Liver (tissue), 9 donors: ENCODE measurements around the gene GPC1. TPM values are rescaled to one million over a fixed set of nuclear protein-coding genes. Genes with fewer than 3 reads are reported as not detected.

ENCODE experiments used
- DNase-seq: peaks from one replicate; pipeline ENCODE4 v3.0.0-alpha.2; 2017; ENCODE audit warnings: low spot score
- H3K27ac ChIP-seq, 2 donors: one replicate each; pipeline ENCODE4 v1.7.0; 2013; ENCODE audit warnings: inconsistent platforms in 2 of 2, low read length in 2 of 2, control low read depth in 1 of 2, low read depth in 1 of 2, mild to moderate bottlenecking in 1 of 2
- H3K27me3 ChIP-seq, 4 donors: one replicate each; pipeline versions ENCODE4 v1.6.1 to v1.7.0; 2013; ENCODE audit warnings: low read length in 3 of 4, inconsistent platforms in 1 of 4, mild to moderate bottlenecking in 1 of 4, moderate library complexity in 1 of 4; ENCODE audit not compliant: control insufficient read depth in 4 of 4, insufficient read depth in 4 of 4
- H3K36me3 ChIP-seq, 4 donors: one replicate each; pipeline versions ENCODE4 v1.6.1 to v1.7.0; 2013; ENCODE audit warnings: low read length in 3 of 4, mild to moderate bottlenecking in 3 of 4, low read depth in 1 of 4, moderate library complexity in 1 of 4; ENCODE audit not compliant: control insufficient read depth in 4 of 4, insufficient read depth in 3 of 4
- H3K4me1 ChIP-seq, 4 donors: one replicate each; pipeline versions ENCODE4 v1.6.1 to v1.7.0; 2013; ENCODE audit warnings: low read length in 3 of 4, mild to moderate bottlenecking in 3 of 4, moderate library complexity in 1 of 4; ENCODE audit not compliant: control insufficient read depth in 4 of 4, insufficient read depth in 4 of 4
- H3K4me3 ChIP-seq, 3 donors: one replicate each; pipeline versions ENCODE4 v1.6.1 to v1.7.0; 2013; ENCODE audit warnings: low read length in 3 of 3, control low read depth in 1 of 3, low read depth in 1 of 3, mild to moderate bottlenecking in 1 of 3
- H3K9ac ChIP-seq, 2 donors: one replicate each; pipeline ENCODE4 v1.7.0; 2013; ENCODE audit warnings: low read length in 2 of 2, mild to moderate bottlenecking in 2 of 2, moderate library complexity in 2 of 2, control low read depth in 1 of 2, low read depth in 1 of 2
- H3K9me3 ChIP-seq, 4 donors: one replicate each; pipeline versions ENCODE4 v1.6.1 to v1.7.0; 2013; ENCODE audit warnings: low read length in 3 of 4; ENCODE audit not compliant: control insufficient read depth in 4 of 4
- ATF3 ChIP-seq: IDR thresholded peaks from 2 replicates; pipeline ENCODE4 v1.6.1; 2016; ENCODE audit warnings: antibody characterized with exemption
- CTCF ChIP-seq: fragments of 150-350 bp; IDR thresholded peaks from 2 replicates; pipeline ENCODE4 v1.5.1; 2017; ENCODE audit warnings: improper control_type of control experiment, low read depth, low read length; ENCODE audit not compliant: missing input control
- EGR1 ChIP-seq, 2 donors: IDR thresholded peaks; 2 replicates each; pipeline ENCODE4 v1.6.1; 2016 to 2018; ENCODE audit warnings: antibody characterized with exemption in 2 of 2, low read depth in 2 of 2
- FOXA2 ChIP-seq: IDR thresholded peaks from 2 replicates; pipeline ENCODE4 v1.6.1; 2016; ENCODE audit warnings: antibody characterized with exemption
- GABPA ChIP-seq, 2 donors: IDR thresholded peaks in 1 of 2; conservative IDR thresholded peaks in 1 of 2; 2 replicates each; pipeline ENCODE4 v1.6.1; 2016; ENCODE audit warnings: antibody characterized with exemption in 2 of 2, mild to moderate bottlenecking in 1 of 2, moderate library complexity in 1 of 2
- HNF4A ChIP-seq, 2 donors: conservative IDR thresholded peaks; 2 replicates each; pipeline ENCODE4 v1.6.1; 2016; ENCODE audit warnings: antibody characterized with exemption in 2 of 2, mild to moderate bottlenecking in 2 of 2
- HNF4G ChIP-seq: IDR thresholded peaks from 2 replicates; pipeline ENCODE4 v1.6.1; 2016; ENCODE audit warnings: antibody characterized with exemption
- JUND ChIP-seq, 2 donors: IDR thresholded peaks; 2 replicates each; pipeline ENCODE4 v1.6.1; 2016; ENCODE audit warnings: antibody characterized with exemption in 2 of 2
- MAX ChIP-seq: IDR thresholded peaks from 2 replicates; pipeline ENCODE4 v1.6.1; 2016; ENCODE audit warnings: antibody characterized with exemption
- NR2F2 ChIP-seq: IDR thresholded peaks from 2 replicates; pipeline ENCODE4 v1.6.1; 2016; ENCODE audit warnings: antibody characterized with exemption
- RAD21 ChIP-seq, 2 donors: IDR thresholded peaks; 2 replicates each; pipeline ENCODE4 v1.6.1; 2016; ENCODE audit warnings: antibody characterized with exemption in 2 of 2, mild to moderate bottlenecking in 2 of 2
- RXRA ChIP-seq, 2 donors: IDR thresholded peaks; 2 replicates each; pipeline ENCODE4 v1.6.1; 2017 to 2018; ENCODE audit warnings: antibody characterized with exemption in 2 of 2, mild to moderate bottlenecking in 1 of 2
- SP1 ChIP-seq: IDR thresholded peaks from 2 replicates; pipeline ENCODE4 v1.6.1; 2018; ENCODE audit warnings: antibody characterized with exemption, mild to moderate bottlenecking
- TAF1 ChIP-seq: conservative IDR thresholded peaks from 2 replicates; pipeline ENCODE4 v1.6.1; 2016; ENCODE audit warnings: antibody characterized with exemption, mild to moderate bottlenecking
- YY1 ChIP-seq: IDR thresholded peaks from 2 replicates; pipeline ENCODE4 v1.6.1; 2016; ENCODE audit warnings: antibody characterized with exemption, mild to moderate bottlenecking
- ZBTB33 ChIP-seq: IDR thresholded peaks from 2 replicates; pipeline ENCODE4 v1.6.1; 2016; ENCODE audit warnings: antibody characterized with exemption
- WGBS: extraction: QIAGEN DNeasy Blood & Tissue Kit; methylation state at CpG from one replicate; pipeline ENCODE4 v1.1.7; 2013; 5-methylcytosine and 5-hydroxymethylcytosine counted together
- polyA plus RNA-seq, 2 donors: library from polyadenylated mRNA; stranded (reverse) in 1 of 2; unstranded in 1 of 2; fragments of 200-250 nt in 1 of 2; fragments of >200 nt in 1 of 2; fragmentation: Nextera tagmentation in 1 of 2; extraction: Ambion mirVana in 1 of 2; gene quantifications; one replicate each; pipeline versions ENCODE4 v1.2.1 to v1.2.3, GENCODE V29; 2013 to 2015
- total RNA-seq, 2 donors: library from RNA; depleted of rRNA; stranded (reverse); fragments of >200 nt; gene quantifications; one replicate each; pipeline ENCODE4 v1.2.3, GENCODE V29; 2014
- donor health status: healthy.
- donor health status: healthy.
- donor health status: healthy.
- donor health status: healthy.
- donor health status: healthy.

GPC1 gene
- total and polyA plus RNA-seq, 4 donors = 3.2 to 41.0 (median 9.1) TPM

DNA sequence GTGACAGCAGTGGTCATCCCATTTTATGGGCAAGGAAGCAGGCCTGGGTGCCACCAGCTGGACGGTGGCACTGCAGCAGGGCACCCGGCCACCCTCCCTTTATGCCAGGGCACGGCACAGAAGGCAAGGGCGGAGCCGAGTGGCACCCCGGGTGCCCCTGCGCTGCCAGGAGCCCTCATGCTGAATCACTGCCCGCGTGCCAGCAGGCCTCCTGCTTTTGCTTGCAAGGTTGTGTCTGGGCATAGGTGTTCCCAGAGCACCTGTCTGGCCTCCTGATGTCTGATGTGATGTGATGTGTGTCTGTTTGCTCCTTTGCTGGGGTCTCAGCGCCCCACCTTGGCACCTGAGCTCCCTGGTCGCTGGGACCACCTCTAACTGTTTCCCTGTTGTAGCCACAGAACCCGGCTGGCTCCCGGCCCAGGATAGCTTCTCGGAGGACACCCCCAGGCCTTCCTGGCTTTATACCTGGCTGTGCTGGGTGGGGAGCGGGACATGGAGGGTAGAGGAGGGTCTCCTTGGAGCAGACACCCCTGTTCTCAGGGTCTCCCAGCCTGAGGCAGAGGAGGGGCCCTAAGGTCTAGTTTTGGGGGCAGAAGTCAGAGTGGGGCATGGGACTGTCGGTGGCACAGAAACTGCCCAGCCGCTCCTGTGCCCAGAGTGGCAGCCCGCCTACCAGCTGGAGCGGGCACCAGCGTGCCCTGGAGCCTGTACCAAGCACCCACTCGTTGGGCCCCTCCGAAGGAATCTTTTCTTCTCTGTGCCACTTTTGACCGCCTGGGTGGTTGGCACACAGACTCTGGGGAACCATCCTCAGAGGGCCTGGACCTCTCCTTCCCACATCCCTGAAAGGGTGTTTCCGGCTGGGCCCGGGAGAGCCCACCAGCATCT lies 3.6 kb downstream of the GPC1 start:
- Histone ChIP-seq H3K36me3 (no peaks in the 10 kb centered on the region), H3K4me3 (no peak overlapping the region), H3K27me3 (no peaks in the 10 kb centered on the region), H3K9ac (no peak overlapping the region), H3K27ac (no peak overlapping the region), H3K9me3 (no peaks in the 10 kb centered on the region), H3K4me1 (peaks cover 7 to 36% (median 20%) of the 10 kb centered on the region in 4 donors)
- WGBS = 87% methylated on average over 25 of the region's 25 CpGs
- DNase-seq = no peak
- TF ChIP-seq ATF3 (no peak), JUND (IDR thresholded peaks at IDR 0.05) (no peak), YY1 (no peak), MAX (no peak), NR2F2 (no peak), RXRA (IDR thresholded peaks at IDR 0.05) (no peak), FOXA2 (no peak), CTCF (no peak), ZBTB33 (no peak), HNF4G (no peak), TAF1 (no peak), HNF4A (conservative IDR thresholded peaks at IDR 0.05) (no peak), SP1 (no peak), RAD21 (IDR thresholded peaks at IDR 0.05) (no peak), GABPA (IDR thresholded peaks at IDR 0.05 in 1 of 2, conservative IDR thresholded peaks at IDR 0.05 in 1 of 2) (no peak), EGR1 (IDR thresholded peaks at IDR 0.05; ENCODE audit: low read depth in 2 of 2) (no peak)

GRCh38 chr2:240439698-240440151 lies 4.3 kb downstream of the GPC1 start:
- no peak overlapping the region for H3K9ac ChIP-seq

More at GRCh38 chr2:240439698-240440151, 4.3 kb downstream of the GPC1 start:
- 92% methylated on average over 15 of the region's 15 CpGs for WGBS
- Histone ChIP-seq H3K36me3 (no peaks in the 10 kb centered on the region), H3K27ac (no peak overlapping the region), H3K4me3 (no peak overlapping the region), H3K9me3 (no peaks in the 10 kb centered on the region), H3K4me1 (peaks cover 7 to 30% (median 17%) of the 10 kb centered on the region in 4 donors), H3K27me3 (no peaks in the 10 kb centered on the region)
- TF ChIP-seq SP1 (no peak), TAF1 (no peak), MAX (no peak), ZBTB33 (no peak), GABPA (IDR thresholded peaks at IDR 0.05 in 1 of 2, conservative IDR thresholded peaks at IDR 0.05 in 1 of 2) (no peak), YY1 (no peak), EGR1 (IDR thresholded peaks at IDR 0.05; ENCODE audit: low read depth in 2 of 2) (no peak)
- DNase-seq = no peak
